Body of pancreas (tissue), 4 donors: ENCODE data around the gene S100A14.

Experiments
- CTCF ChIP-seq, 7 experiments: fragments of 450-650 bp in 4 of 7; fragments of 200-600 bp in 3 of 7; sonication (generic) in 3 of 7; IDR thresholded peaks; one replicate each; pipeline ENCODE4 v1.5.1; 2016 to 2019; ENCODE audit warnings: antibody characterized with exemption in 7 of 7
- POLR2A ChIP-seq, 3 donors: fragments of 450-650 bp; IDR thresholded peaks; one replicate each; pipeline ENCODE4 v1.6.1; 2016; ENCODE audit warnings: antibody characterized with exemption in 3 of 3, mild to moderate bottlenecking in 2 of 3

GRCh38 chr1:153651771-153652170 is 35.6 kb upstream of the S100A14 start:
- TF ChIP-seq CTCF (IDR thresholded peaks at IDR 0.05) (no peak), POLR2A (IDR thresholded peaks at IDR 0.05) (no peak)
